K562 (cell line): ENCODE data around the gene ABHD4. TPM values are rescaled to one million over a fixed set of nuclear protein-coding genes. Genes with fewer than 3 reads are reported as not detected.

Experiments
- BDP1 ChIP-seq: IDR thresholded peaks from 3 replicates; pipeline ENCODE4 v1.6.1; 2011; ENCODE audit not compliant: insufficient read length, insufficient read depth
- CBFA2T2 ChIP-seq: fragments of 450-650 bp; conservative IDR thresholded peaks from 2 replicates; pipeline ENCODE4 v1.6.1; 2017; ENCODE audit warnings: mild to moderate bottlenecking
- CBX8 ChIP-seq: fragments of 200-600 bp; sonication (generic); IDR thresholded peaks from 2 replicates; pipeline ENCODE4 v1.6.1; 2012; ENCODE audit warnings: borderline replicate concordance, mixed run types, low read depth, mild to moderate bottlenecking, moderate library complexity, mixed read lengths, low read length, control low read depth, inconsistent platforms; ENCODE audit not compliant: poor library complexity, severe bottlenecking; ENCODE audit errors: extremely low read depth
- HNRNPUL1 ChIP-seq: fragments of 200-400 bp; formaldehyde crosslinking; IDR thresholded peaks from 2 replicates; pipeline ENCODE4 v1.6.1; 2017; ENCODE audit warnings: low read length
- KDM4B ChIP-seq, 2 experiments: fragments of 450-650 bp in 1 of 2; sonication (generic) in 1 of 2; IDR thresholded peaks; 2 replicates each; pipeline ENCODE4 v1.6.1; 2016 to 2017; ENCODE audit warnings: borderline replicate concordance in 2 of 2, antibody characterized with exemption in 1 of 2, low read depth in 1 of 2, mild to moderate bottlenecking in 1 of 2
- MECOM ChIP-seq: fragments of 250-450 bp; sonication (Bioruptor Pico); IDR thresholded peaks from 2 replicates; pipeline ENCODE4 v1.8.0; 2022; ENCODE audit warnings: inconsistent platforms
- MEIS2 ChIP-seq: fragments of 450-650 bp; IDR thresholded peaks from 2 replicates; pipeline ENCODE4 v1.6.1; 2014; ENCODE audit warnings: mild to moderate bottlenecking; ENCODE audit not compliant: partially characterized antibody
- MITF ChIP-seq: IDR thresholded peaks from 2 replicates; pipeline ENCODE4 v1.6.1; 2014; ENCODE audit warnings: antibody characterized with exemption
- MYC ChIP-seq, 2 experiments: fragments of 250-450 bp in 1 of 2; sonication (Bioruptor Pico) in 1 of 2; IDR thresholded peaks; 2 replicates each; pipeline versions ENCODE4 v1.5.1 to v1.6.1; 2012 to 2021; ENCODE audit warnings: low read depth in 2 of 2, borderline replicate concordance in 1 of 2, improper control_type of control experiment in 1 of 2, low read length in 1 of 2, mild to moderate bottlenecking in 1 of 2, moderate library complexity in 1 of 2
- SAFB2 ChIP-seq: fragments of 200-400 bp; formaldehyde crosslinking; IDR thresholded peaks from 2 replicates; pipeline ENCODE4 v1.6.1; 2018; ENCODE audit warnings: borderline replicate concordance, low read length, low read depth, moderate library complexity; ENCODE audit not compliant: severe bottlenecking
- SOX6 ChIP-seq: fragments of 450-650 bp; IDR thresholded peaks from 2 replicates; pipeline ENCODE4 v1.6.1; 2014; ENCODE audit warnings: mild to moderate bottlenecking
- TAF9B ChIP-seq: fragments of 450-650 bp; IDR thresholded peaks from 2 replicates; pipeline ENCODE4 v1.6.1; 2018; ENCODE audit warnings: mild to moderate bottlenecking; ENCODE audit not compliant: partially characterized antibody
- ZBTB1 ChIP-seq: sonication (generic); formaldehyde crosslinking; IDR thresholded peaks from 2 replicates; pipeline ENCODE4 v1.8.1; 2023; ENCODE audit warnings: missing genetic modification reagents, low read depth, mild to moderate bottlenecking, borderline replicate concordance
- ZKSCAN8 ChIP-seq: fragments of 200-800 bp; sonication (Bioruptor generic); IDR thresholded peaks from 2 replicates; pipeline ENCODE4 v1.6.1; 2016; ENCODE audit warnings: missing genetic modification characterization, missing compliant biosample characterization
- ZNF140 ChIP-seq: fragments of 250-450 bp; sonication (Bioruptor Pico); IDR thresholded peaks from 2 replicates; pipeline ENCODE4 v1.8.0; 2021; ENCODE audit warnings: moderate library complexity, mild to moderate bottlenecking, inconsistent platforms
- ZNF23 ChIP-seq: fragments of 250-450 bp; sonication (Bioruptor Pico); IDR thresholded peaks from 2 replicates; pipeline ENCODE4 v1.4.0; 2020; ENCODE audit warnings: mild to moderate bottlenecking
- ZNF24 ChIP-seq: fragments of 450-650 bp; IDR thresholded peaks from 2 replicates; pipeline ENCODE4 v1.6.1; 2016
- polyA plus RNA-seq, 8 experiments: library from polyadenylated mRNA; depleted of rRNA in 4 of 8; stranded (reverse) in 5 of 8; unstranded in 3 of 8; fragments of >200 nt; fragmentation: Nextera tagmentation in 2 of 8; fragmentation: Illumina TruSeq in 1 of 8; extraction: Ambion mirVana in 2 of 8; extraction: Trizol in 1 of 8; gene quantifications; 2 replicates each; pipeline versions ENCODE4 v1.2.1 to v1.2.3, GENCODE V29; 2011 to 2014; ENCODE audit warnings: inconsistent platforms in 1 of 8, missing spikeins in 1 of 8
- total RNA-seq, 7 experiments: library from RNA; depleted of rRNA in 6 of 7; stranded (reverse); fragments of >200 nt in 6 of 7; fragmentation: Illumina TruSeq in 2 of 7; extraction: Trizol in 2 of 7; gene quantifications; 2 replicates each; pipeline versions ENCODE4 v1.2.1 to v1.2.3, GENCODE V29; 2011 to 2021; ENCODE audit warnings: low replicate concordance in 1 of 7
- TF ChIP-seq, protein P1 (sequence below): fragments of 450-650 bp; IDR thresholded peaks from 2 replicates; pipeline ENCODE4 v1.6.1; 2016; ENCODE audit warnings: missing biosample characterization, missing genetic modification characterization
- TF ChIP-seq, protein P2 (sequence below): sonication (generic); IDR thresholded peaks from 2 replicates; pipeline ENCODE4 v1.6.1; 2016
- TF ChIP-seq, protein P3 (sequence below): fragments of 450-650 bp; IDR thresholded peaks from 2 replicates; pipeline ENCODE4 v1.6.1; 2018; ENCODE audit warnings: mild to moderate bottlenecking, low read depth; ENCODE audit not compliant: partially characterized antibody

Gene ABHD4
- total and polyA plus RNA-seq, 9 of the 15 experiments (the other 6 are each of a cell fraction or from before 2014, with no cell fraction given) = 3.6 to 12.0 (median 7.2) TPM

- no peak for TF ChIP-seq ZNF23
- TF ChIP-seq CBX8 = no peak
- no peak for TF ChIP-seq SAFB2
- TF ChIP-seq ZBTB1 = no peak
- TF ChIP-seq HNRNPUL1 = no peak
- TF ChIP-seq, protein P1, sequence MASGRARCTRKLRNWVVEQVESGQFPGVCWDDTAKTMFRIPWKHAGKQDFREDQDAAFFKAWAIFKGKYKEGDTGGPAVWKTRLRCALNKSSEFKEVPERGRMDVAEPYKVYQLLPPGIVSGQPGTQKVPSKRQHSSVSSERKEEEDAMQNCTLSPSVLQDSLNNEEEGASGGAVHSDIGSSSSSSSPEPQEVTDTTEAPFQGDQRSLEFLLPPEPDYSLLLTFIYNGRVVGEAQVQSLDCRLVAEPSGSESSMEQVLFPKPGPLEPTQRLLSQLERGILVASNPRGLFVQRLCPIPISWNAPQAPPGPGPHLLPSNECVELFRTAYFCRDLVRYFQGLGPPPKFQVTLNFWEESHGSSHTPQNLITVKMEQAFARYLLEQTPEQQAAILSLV (tag) = no peak
- no peak for TF ChIP-seq TAF9B
- TF ChIP-seq MITF = peak; percentile 53; the same call in 1 of the 2 replicates
- TF ChIP-seq MECOM (CRISPR knock-in tag) = peak; percentile 69; the same call in 1 of the 2 replicates
- no peak for TF ChIP-seq ZKSCAN8 (CRISPR knock-in tag)
- TF ChIP-seq BDP1 = no peak
- TF ChIP-seq ZNF24 = no peak
- TF ChIP-seq ZNF140 (CRISPR knock-in tag) = no peak
- TF ChIP-seq MYC (IDR thresholded peaks at IDR 0.05; ENCODE audit: low read depth, low read length) = no peak
- no peak for TF ChIP-seq MYC (CRISPR knock-in tag; IDR thresholded peaks at IDR 0.05; ENCODE audit: borderline replicate concordance, low read depth)
- peak; percentile 63; the same call in 1 of the 2 replicates for TF ChIP-seq SOX6
- TF ChIP-seq CBFA2T2 = no peak
- peak; percentile 44 for TF ChIP-seq MEIS2
- TF ChIP-seq, protein P2, sequence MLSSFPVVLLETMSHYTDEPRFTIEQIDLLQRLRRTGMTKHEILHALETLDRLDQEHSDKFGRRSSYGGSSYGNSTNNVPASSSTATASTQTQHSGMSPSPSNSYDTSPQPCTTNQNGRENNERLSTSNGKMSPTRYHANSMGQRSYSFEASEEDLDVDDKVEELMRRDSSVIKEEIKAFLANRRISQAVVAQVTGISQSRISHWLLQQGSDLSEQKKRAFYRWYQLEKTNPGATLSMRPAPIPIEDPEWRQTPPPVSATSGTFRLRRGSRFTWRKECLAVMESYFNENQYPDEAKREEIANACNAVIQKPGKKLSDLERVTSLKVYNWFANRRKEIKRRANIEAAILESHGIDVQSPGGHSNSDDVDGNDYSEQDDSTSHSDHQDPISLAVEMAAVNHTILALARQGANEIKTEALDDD = no peak
- TF ChIP-seq KDM4B (IDR thresholded peaks at IDR 0.05; ENCODE audit: borderline replicate concordance in 2 of 2, low read depth in 1 of 2) = no peak
- TF ChIP-seq, protein P3, sequence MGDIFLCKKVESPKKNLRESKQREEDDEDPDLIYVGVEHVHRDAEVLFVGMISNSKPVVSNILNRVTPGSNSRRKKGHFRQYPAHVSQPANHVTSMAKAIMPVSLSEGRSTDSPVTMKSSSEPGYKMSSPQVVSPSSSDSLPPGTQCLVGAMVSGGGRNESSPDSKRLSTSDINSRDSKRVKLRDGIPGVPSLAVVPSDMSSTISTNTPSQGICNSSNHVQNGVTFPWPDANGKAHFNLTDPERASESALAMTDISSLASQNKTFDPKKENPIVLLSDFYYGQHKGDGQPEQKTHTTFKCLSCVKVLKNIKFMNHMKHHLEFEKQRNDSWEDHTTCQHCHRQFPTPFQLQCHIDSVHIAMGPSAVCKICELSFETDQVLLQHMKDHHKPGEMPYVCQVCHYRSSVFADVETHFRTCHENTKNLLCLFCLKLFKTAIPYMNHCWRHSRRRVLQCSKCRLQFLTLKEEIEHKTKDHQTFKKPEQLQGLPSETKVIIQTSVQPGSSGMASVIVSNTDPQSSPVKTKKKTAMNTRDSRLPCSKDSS = no peak
Measured at GRCh38 chr14:22623047-22623446, 24.9 kb downstream of the ABHD4 start (continued).
